NCI-H345 (cell line): Measurements from ENCODE around the gene AQP2.
"Not testable (repeated sequence)": the region's sequence is repeated elsewhere in the genome, so short reads cannot be mapped to it uniquely, and the experiment has no call there.

Source experiments
- DNase-seq: peaks from one replicate; lab custom pipeline; 2025; lab: John Stamatoyannopoulos, UW

Gene AQP2

GRCh38 chr12:49987625-49988303 lies 37.2 kb downstream of the AQP2 start:
- no peak for DNase-seq

- not testable (repeated sequence) for DNase-seq
Measured at GRCh38 chr12:49989400-49989799, 38.9 kb downstream of the AQP2 start.

- no peak for DNase-seq
Measured at GRCh38 chr12:49990273-49990672, 39.7 kb downstream of the AQP2 start.

GRCh38 chr12:49998453-49998852 lies 47.9 kb downstream of the AQP2 start:
- DNase-seq, result no peak

GRCh38 chr12:50003595-50003994 lies 53.1 kb downstream of the AQP2 start:
- DNase-seq, result no peak

GRCh38 chr12:50004696-50005095 lies 54.2 kb downstream of the AQP2 start:
- no peak for DNase-seq

- no peak for DNase-seq
Measured at GRCh38 chr12:50005175-50005574, 54.6 kb downstream of the AQP2 start.

- no peak for DNase-seq
Measured at GRCh38 chr12:50006280-50006679, 55.7 kb downstream of the AQP2 start.

GRCh38 chr12:50006754-50007442 lies 56.4 kb downstream of the AQP2 start:
- no peak for DNase-seq
